A673 (cell line): Measurements from ENCODE around the gene AKT3. TPM values are rescaled to one million over a fixed set of nuclear protein-coding genes. Genes with fewer than 3 reads are reported as not detected.

Experiments used
- BruUV-seq: library from RNA; stranded (reverse); fragments of 400-500 nt; replicated peaks from 2 replicates; lab custom pipeline; 2021; lab: Mats Ljungman, UMichigan
- CTCF ChIA-PET: fragments of 300-600 bp; sonication (Branson Sonifier 250); formaldehyde crosslinking; loops from one replicate; lab custom pipeline; 2022; ENCODE audit warnings: antibody characterized with exemption; lab: Charles Lee
- POLR2A ChIA-PET: fragments of 300-600 bp; sonication (Branson Sonifier 250); formaldehyde crosslinking; loops from one replicate; lab custom pipeline; 2022; ENCODE audit warnings: antibody characterized with exemption; ENCODE audit not compliant: low non-redundant PET; lab: Charles Lee
- DNase-seq: peaks from one replicate; pipeline ENCODE4 v3.0.0-alpha.2; 2015; ENCODE audit warnings: low spot score
- H3K27ac ChIP-seq: fragments of 200-600 bp; sonication (generic); 2 replicates; pipeline ENCODE4 v1.5.1; 2016; ENCODE audit warnings: mixed run types, low read depth, mild to moderate bottlenecking, mixed read lengths, antibody characterized with exemption, low read length; ENCODE audit not compliant: poor library complexity, severe bottlenecking
- H3K27me3 ChIP-seq: fragments of 200-600 bp; sonication (generic); replicated peaks from 2 replicates; pipeline ENCODE4 v1.6.1; 2017; ENCODE audit warnings: mixed run types, low read depth, mild to moderate bottlenecking, mixed read lengths, antibody characterized with exemption, low read length; ENCODE audit not compliant: insufficient read depth, poor library complexity
- H3K36me3 ChIP-seq: fragments of 200-600 bp; sonication (generic); 2 replicates; pipeline ENCODE4 v1.6.1; 2016; ENCODE audit warnings: mixed run types, mild to moderate bottlenecking, mixed read lengths, antibody characterized with exemption, low read length; ENCODE audit not compliant: insufficient read depth, poor library complexity, severe bottlenecking
- H3K4me1 ChIP-seq: fragments of 200-600 bp; sonication (generic); 2 replicates; pipeline ENCODE4 v1.6.1; 2017; ENCODE audit warnings: mixed run types, mild to moderate bottlenecking, mixed read lengths, antibody characterized with exemption, low read length; ENCODE audit not compliant: insufficient read depth, poor library complexity, severe bottlenecking
- H3K4me3 ChIP-seq: fragments of 200-600 bp; sonication (generic); 2 replicates; pipeline ENCODE4 v1.5.1; 2016; ENCODE audit warnings: low read depth, mixed run types, mild to moderate bottlenecking, mixed read lengths, low read length; ENCODE audit not compliant: poor library complexity, severe bottlenecking
- H3K9me3 ChIP-seq: fragments of 200-600 bp; sonication (generic); 2 replicates; pipeline ENCODE4 v1.6.1; 2016; ENCODE audit warnings: mixed run types, low read depth, mild to moderate bottlenecking, mixed read lengths, antibody characterized with exemption, low read length; ENCODE audit not compliant: poor library complexity, severe bottlenecking
- CTCF ChIP-seq: fragments of 300-800, 200-600 bp; sonication (generic); conservative IDR thresholded peaks from 2 replicates; pipeline ENCODE4 v1.5.1; 2017; ENCODE audit warnings: low read depth, mild to moderate bottlenecking, antibody characterized with exemption, low read length, moderate library complexity, mixed read lengths
- EZH2 ChIP-seq: fragments of 200-600 bp; sonication (generic); IDR thresholded peaks from 2 replicates; pipeline ENCODE4 v1.6.1; 2017; ENCODE audit warnings: borderline replicate concordance, low read depth, mild to moderate bottlenecking, mixed read lengths, antibody characterized with exemption, low read length; ENCODE audit not compliant: poor library complexity, severe bottlenecking
- intact Hi-C: fragments of 100-400 bp; cut with micrococcal nuclease; formaldehyde crosslinking; loops from one replicate; pipeline ENCODE4 v1.10.0; 2022; ENCODE audit not compliant: unreplicated experiment
- total RNA-seq: library from RNA; stranded (reverse); gene quantifications from 2 replicates; pipeline ENCODE4 v1.2.3, GENCODE V29; 2021

AKT3 gene
- total RNA-seq, 1 experiment from 2014 or later, result 14.4 TPM

- Histone ChIP-seq H3K27me3 (no peaks in the 10 kb centered on the region), H3K4me3 (no peak overlapping the region), H3K9me3 (no peaks in the 10 kb centered on the region), H3K36me3 (no peaks in the 10 kb centered on the region), H3K4me1 (no peaks in the 10 kb centered on the region), H3K27ac (no peak overlapping the region)
- no peak for DNase-seq
- BruUV-seq, result no TSS peak
- intact Hi-C loops, result no loop called here
- POLR2A ChIA-PET, result no interaction called here
- TF ChIP-seq EZH2 (no peak), CTCF (no peak)
- CTCF ChIA-PET, result no interaction called here
These were observed 240.3 kb downstream of the AKT3 start for GRCh38 chr1:243609698-243610097.

- intact Hi-C loops, result no loop called here
- Histone ChIP-seq H3K4me1 (no peaks in the 10 kb centered on the region), H3K27ac (no peak overlapping the region), H3K9me3 (no peaks in the 10 kb centered on the region), H3K27me3 (no peaks in the 10 kb centered on the region), H3K4me3 (no peak overlapping the region), H3K36me3 (no peaks in the 10 kb centered on the region)
- ChIA-PET POLR2A (no interaction called here), CTCF (no interaction called here)
- BruUV-seq, result no TSS peak
- no peak for TF ChIP-seq CTCF
- no peak for TF ChIP-seq EZH2
- no peak for DNase-seq
These were observed 244.4 kb downstream of the AKT3 start for GRCh38 chr1:243605604-243606003.

GRCh38 chr1:243601720-243602119, 248.3 kb downstream of the AKT3 start:
- Histone ChIP-seq H3K36me3 (no peaks in the 10 kb centered on the region), H3K27ac (no peak overlapping the region), H3K4me3 (no peak overlapping the region), H3K4me1 (no peaks in the 10 kb centered on the region), H3K27me3 (no peaks in the 10 kb centered on the region), H3K9me3 (no peaks in the 10 kb centered on the region)
- CTCF ChIA-PET, result no interaction called here
- no TSS peak for BruUV-seq
- no peak for DNase-seq
- intact Hi-C loops, result no loop called here
- TF ChIP-seq EZH2, result no peak
- no peak for TF ChIP-seq CTCF
- POLR2A ChIA-PET, result no interaction called here
